GM18507 (cell line): Measurements from ENCODE around the gene FBXW5.

Experiments
- DNase-seq: peaks from one replicate; pipeline ENCODE4 v3.0.0; 2011; ENCODE audit warnings: low read depth; ENCODE audit not compliant: insufficient read length; ENCODE audit errors: extremely low spot score
- FAIRE-seq: peaks from 2 replicates; lab custom pipeline; 2011; peaks lifted over from hg19 to GRCh38; lab: Jason Lieb, UNC

The FBXW5 gene

DNA sequence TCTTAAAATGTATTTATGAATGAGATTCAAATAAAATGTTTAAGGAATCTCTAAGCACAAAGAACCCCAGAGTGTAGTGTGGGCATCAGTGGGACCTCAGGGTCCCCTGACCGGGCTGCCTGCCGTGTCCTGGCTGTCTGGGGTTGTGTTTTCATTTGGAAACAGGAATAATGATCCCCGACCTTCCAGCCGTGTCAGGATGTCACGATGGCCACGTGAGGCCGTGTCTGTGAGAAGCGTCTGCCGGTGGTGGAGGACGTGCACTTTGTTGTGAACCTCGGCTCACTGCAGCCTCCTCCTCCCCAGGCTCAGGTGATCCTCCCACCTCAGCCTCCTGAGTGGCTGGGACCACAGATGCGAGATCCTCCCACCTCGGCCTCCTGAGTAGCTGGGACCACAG is 53.9 kb downstream of the FBXW5 start:
- DNase-seq (no peak), FAIRE-seq (no peak)
